ENCODE results near the gene GALNTL6.

GRCh38 chr4:172951679-172952451, 1138.7 kb downstream of the GALNTL6 start:
- TF ChIP-seq EZH2phosphoT487 (IDR thresholded peaks at IDR 0.05; ENCODE audit: unreplicated experiment) = no peak
- no peak for TF ChIP-seq CTCF (conservative IDR thresholded peaks at IDR 0.05; ENCODE audit: low read depth in 2 of 2)
- TF ChIP-seq REST (IDR thresholded peaks at IDR 0.05; ENCODE audit: unreplicated experiment) = no peak
